HepG2 (cell line): ENCODE data around the gene PRAMEF12.
"Not testable (repeated sequence)": the region's sequence is repeated elsewhere in the genome, so short reads cannot be mapped to it uniquely, and the experiment has no call there.

Experiments used
- ATF3 ChIP-seq: sonication (generic); formaldehyde crosslinking; IDR thresholded peaks from 2 replicates; pipeline ENCODE4 v1.4.0; 2020; ENCODE audit warnings: missing genetic modification reagents
- FOXM1 ChIP-seq: sonication (generic); formaldehyde crosslinking; IDR thresholded peaks from 2 replicates; pipeline ENCODE4 v1.5.0; 2020; ENCODE audit warnings: missing genetic modification reagents
- HNRNPUL1 ChIP-seq: fragments of 200-400 bp; formaldehyde crosslinking; IDR thresholded peaks from 2 replicates; pipeline ENCODE4 v1.6.1; 2017; ENCODE audit warnings: low read depth, mild to moderate bottlenecking, low read length, moderate library complexity
- PHF20 ChIP-seq: sonication (generic); formaldehyde crosslinking; IDR thresholded peaks from 2 replicates; pipeline ENCODE4 v1.5.0; 2020; ENCODE audit warnings: mild to moderate bottlenecking, missing genetic modification reagents
- PREB ChIP-seq: sonication (generic); formaldehyde crosslinking; IDR thresholded peaks from 2 replicates; pipeline ENCODE4 v1.4.0; 2020; ENCODE audit warnings: missing genetic modification reagents
- RBFOX2 ChIP-seq: fragments of 200-400 bp; formaldehyde crosslinking; IDR thresholded peaks from 2 replicates; pipeline ENCODE4 v1.6.1; 2017; ENCODE audit warnings: low read depth, mild to moderate bottlenecking, low read length
- REST ChIP-seq, 2 experiments: IDR thresholded peaks; 2 replicates each; pipeline ENCODE4 v1.6.1; 2011 to 2012; ENCODE audit warnings: low read length in 2 of 2, borderline replicate concordance in 1 of 2, low read depth in 1 of 2, mild to moderate bottlenecking in 1 of 2, moderate library complexity in 1 of 2
- RFX1 ChIP-seq: fragments of 450-650 bp; IDR thresholded peaks from 2 replicates; pipeline ENCODE4 v1.6.1; 2017
- RNF2 ChIP-seq: fragments of 450-650 bp; conservative IDR thresholded peaks from 2 replicates; pipeline ENCODE4 v1.6.1; 2016; ENCODE audit warnings: low read depth
- ZNF276 ChIP-seq: sonication (generic); formaldehyde crosslinking; IDR thresholded peaks from 2 replicates; pipeline ENCODE4 v1.4.0; 2020; ENCODE audit warnings: mild to moderate bottlenecking, low read depth, missing genetic modification reagents
- ZNF280B ChIP-seq: sonication (generic); formaldehyde crosslinking; IDR thresholded peaks from 2 replicates; pipeline ENCODE4 v1.5.0; 2020; ENCODE audit warnings: missing genetic modification reagents, mild to moderate bottlenecking, borderline replicate concordance

- TF ChIP-seq RBFOX2; PHF20 (CRISPR knock-in tag); PREB (CRISPR knock-in tag); RFX1; ATF3; HNRNPUL1; RNF2; REST (IDR thresholded peaks at IDR 0.05; ENCODE audit: borderline replicate concordance in 1 of 2, low read depth in 1 of 2, low read length in 2 of 2); FOXM1 (CRISPR knock-in tag); ZNF276 (CRISPR knock-in tag); ZNF280B (CRISPR knock-in tag): not testable (repeated sequence)
Observed at GRCh38 chr1:12819061-12819460, 45.5 kb downstream of the PRAMEF12 start.
